Germinal center (tissue), 1 donor: Measurements from ENCODE around the gene ANTXR2.
"Not testable (repeated sequence)": the region's sequence is repeated elsewhere in the genome, so short reads cannot be mapped to it uniquely, and the experiment has no call there.

Experiments
- DNase-seq: peaks from one replicate; pipeline ENCODE4 v3.0.0; 2012; ENCODE audit warnings: mixed read lengths, low spot score

Gene ANTXR2

GRCh38 chr4:80017125-80017854, 55.7 kb downstream of the ANTXR2 start:
- DNase-seq: no peak

GRCh38 chr4:80016506-80016905, 56.5 kb downstream of the ANTXR2 start:
- DNase-seq: no peak

GRCh38 chr4:80015407-80016189, 57.4 kb downstream of the ANTXR2 start:
- no peak for DNase-seq

GRCh38 chr4:80014531-80014930, 58.5 kb downstream of the ANTXR2 start:
- DNase-seq: no peak

- DNase-seq: no peak
Measured at GRCh38 chr4:80012291-80012690, 60.7 kb downstream of the ANTXR2 start.

GRCh38 chr4:80011636-80012236, 61.3 kb downstream of the ANTXR2 start:
- DNase-seq: no peak

GRCh38 chr4:80010316-80010715, 62.7 kb downstream of the ANTXR2 start:
- no peak for DNase-seq

- no peak for DNase-seq
Measured at GRCh38 chr4:80009806-80010205, 63.2 kb downstream of the ANTXR2 start.

- DNase-seq: no peak
Measured at GRCh38 chr4:80008971-80009370, 64.1 kb downstream of the ANTXR2 start.

GRCh38 chr4:80008351-80008750, 64.7 kb downstream of the ANTXR2 start:
- DNase-seq: no peak

GRCh38 chr4:80007745-80008149, 65.3 kb downstream of the ANTXR2 start:
- no peak for DNase-seq

GRCh38 chr4:80006935-80007744, 65.9 kb downstream of the ANTXR2 start:
- no peak for DNase-seq

- no peak for DNase-seq
Measured at GRCh38 chr4:80005863-80006262, 67.2 kb downstream of the ANTXR2 start.

GRCh38 chr4:80004319-80004718, 68.7 kb downstream of the ANTXR2 start:
- no peak for DNase-seq

GRCh38 chr4:80002559-80002958, 70.5 kb downstream of the ANTXR2 start:
- DNase-seq: not testable (repeated sequence)

- DNase-seq: not testable (repeated sequence)
Measured at GRCh38 chr4:79999048-79999447, 74.0 kb downstream of the ANTXR2 start.

GRCh38 chr4:79998201-79998600, 74.8 kb downstream of the ANTXR2 start:
- DNase-seq: no peak

GRCh38 chr4:79996851-79997250, 76.2 kb downstream of the ANTXR2 start:
- no peak for DNase-seq

GRCh38 chr4:79993476-79993875, 79.6 kb downstream of the ANTXR2 start:
- DNase-seq: no peak

GRCh38 chr4:79991601-79992000, 81.4 kb downstream of the ANTXR2 start:
- DNase-seq: no peak

GRCh38 chr4:79991100-79991499, 81.9 kb downstream of the ANTXR2 start:
- not testable (repeated sequence) for DNase-seq

- DNase-seq: no peak
Measured at GRCh38 chr4:79987401-79987800, 85.6 kb downstream of the ANTXR2 start.
